ENCODE measurements around the gene PLCL1.

The PLCL1 gene

GRCh38 chr2:198077477-198077876 is 273.1 kb downstream of the PLCL1 start:
- Histone ChIP-seq H3K4me3 (no peak overlapping the region), H3K27ac (no peak overlapping the region)

DNA sequence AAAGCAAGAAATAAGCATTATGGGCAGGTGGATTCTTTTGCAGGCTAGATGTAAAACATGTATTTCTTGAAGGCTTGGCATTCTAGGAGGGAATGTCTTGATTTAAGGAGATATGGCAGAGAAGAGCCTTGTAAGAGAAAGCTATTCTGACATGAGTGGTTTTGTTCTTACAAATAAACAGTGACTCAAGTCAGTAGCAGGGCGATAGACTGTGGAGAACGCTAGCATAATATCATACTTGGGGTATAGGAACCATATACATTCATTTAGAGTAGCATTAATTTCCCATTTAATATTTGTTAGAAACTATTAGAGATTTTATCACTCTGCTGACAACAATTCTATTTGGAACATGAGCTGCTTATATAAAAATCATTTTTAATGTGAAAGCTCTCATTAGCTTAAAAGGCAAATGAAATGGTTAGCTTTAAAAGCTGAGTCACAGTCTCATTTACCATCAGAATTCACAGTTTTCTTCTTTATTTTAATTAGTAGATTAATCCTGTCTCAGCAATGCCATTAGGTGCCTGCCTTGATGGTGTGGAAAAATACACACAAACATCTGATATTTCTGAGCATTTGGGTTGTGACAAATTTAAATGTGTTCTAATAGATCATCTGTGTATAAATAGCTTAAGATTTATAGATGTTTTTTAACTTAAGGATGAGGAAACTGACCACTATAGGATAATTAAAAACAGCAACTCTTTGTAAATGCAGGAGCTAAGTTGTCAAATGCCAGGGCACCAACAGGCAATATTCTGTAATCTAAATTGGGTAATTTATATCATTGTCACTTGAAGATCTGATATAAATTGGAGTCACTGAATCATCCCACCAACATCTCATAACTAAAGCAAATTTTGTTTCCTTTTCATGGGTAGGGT is 276.7 kb downstream of the PLCL1 start:
- H3K27ac ChIP-seq = no peak overlapping the region

DNA sequence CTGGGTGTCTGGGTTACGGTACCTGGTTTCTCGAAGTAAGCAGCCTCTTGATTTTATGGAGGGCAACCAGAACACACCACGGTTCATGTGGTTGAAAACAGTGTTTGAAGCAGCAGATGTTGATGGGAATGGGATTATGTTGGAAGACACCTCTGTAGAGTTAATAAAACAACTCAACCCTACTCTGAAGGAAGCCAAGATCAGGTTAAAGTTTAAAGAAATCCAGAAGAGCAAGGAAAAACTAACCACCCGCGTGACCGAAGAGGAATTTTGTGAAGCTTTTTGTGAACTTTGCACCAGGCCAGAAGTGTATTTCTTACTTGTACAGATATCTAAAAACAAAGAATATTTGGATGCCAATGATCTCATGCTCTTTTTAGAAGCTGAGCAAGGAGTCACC is 279.8 kb downstream of the PLCL1 start:
- no peak overlapping the region for H3K4me3 ChIP-seq
- H3K27ac ChIP-seq = no peak overlapping the region

More for the DNA sequence above, 276.7 kb downstream of the PLCL1 start:
- H3K4me3 ChIP-seq = no peak overlapping the region

DNA sequence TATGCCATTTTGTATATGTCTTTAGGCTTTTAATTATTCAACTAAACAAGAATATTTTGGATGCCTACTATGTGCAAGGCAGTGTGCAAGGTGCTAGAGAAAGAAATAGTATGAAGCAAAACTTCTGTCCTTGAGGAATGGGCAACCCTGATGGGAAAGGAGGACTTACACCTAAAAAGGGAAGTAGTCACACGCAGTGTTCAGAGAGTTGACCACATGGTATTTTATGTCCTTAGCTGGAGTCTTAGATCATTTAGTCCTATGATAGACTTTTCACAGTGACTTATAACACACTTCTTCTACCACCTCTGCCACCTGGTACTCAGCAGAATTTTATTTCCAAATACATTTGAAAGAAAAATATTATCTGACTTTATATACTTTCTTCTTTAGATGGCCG is 291.6 kb downstream of the PLCL1 start:
- H3K27ac ChIP-seq = no peak overlapping the region
- no peak overlapping the region for H3K4me3 ChIP-seq

DNA sequence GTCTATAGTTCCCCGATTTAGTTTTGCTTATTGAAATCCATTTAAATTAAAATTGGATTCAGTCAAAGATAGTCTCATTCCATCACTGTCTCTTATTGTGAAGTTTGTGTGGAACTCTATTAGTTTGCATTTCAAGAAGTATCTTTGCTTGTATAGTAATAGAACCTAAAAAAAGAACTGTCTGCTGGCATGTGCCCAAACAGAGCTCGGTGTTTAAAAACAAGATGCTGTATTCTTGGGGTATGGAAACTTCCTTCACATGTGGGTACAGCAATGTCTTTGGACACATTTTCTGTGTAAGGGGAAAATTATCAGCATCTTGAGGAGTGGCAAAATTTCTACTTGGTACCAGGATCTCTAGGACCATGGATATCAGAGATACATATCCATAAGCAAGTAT is 292.6 kb downstream of the PLCL1 start:
- Histone ChIP-seq H3K27ac (no peak overlapping the region), H3K4me3 (no peak overlapping the region)

GRCh38 chr2:198097630-198098029 is 293.2 kb downstream of the PLCL1 start:
- H3K27ac ChIP-seq = no peak overlapping the region
- H3K4me3 ChIP-seq = no peak overlapping the region

DNA sequence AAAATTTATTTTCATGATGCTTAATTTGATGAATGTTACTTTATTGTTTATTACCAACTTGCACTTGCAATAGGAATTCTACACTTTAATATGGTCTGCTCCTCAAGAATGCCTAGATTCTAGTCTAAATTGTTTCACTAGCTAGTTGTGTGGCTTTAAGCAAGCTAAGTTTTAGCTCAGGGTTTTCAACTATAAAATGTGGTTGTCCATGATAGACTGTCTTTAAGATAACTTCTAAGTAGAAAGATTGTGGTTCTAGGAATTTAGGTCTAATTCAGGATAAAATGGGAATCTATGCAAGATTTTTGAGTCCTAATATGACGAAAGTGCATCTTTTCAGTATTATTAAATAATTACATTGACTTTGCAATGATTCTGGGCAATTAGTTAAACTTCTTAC is 294.0 kb downstream of the PLCL1 start:
- Histone ChIP-seq H3K4me3 (no peak overlapping the region), H3K27ac (no peak overlapping the region)

GRCh38 chr2:198098918-198099317 is 294.5 kb downstream of the PLCL1 start:
- Histone ChIP-seq H3K27ac (no peak overlapping the region), H3K4me3 (no peak overlapping the region)

DNA sequence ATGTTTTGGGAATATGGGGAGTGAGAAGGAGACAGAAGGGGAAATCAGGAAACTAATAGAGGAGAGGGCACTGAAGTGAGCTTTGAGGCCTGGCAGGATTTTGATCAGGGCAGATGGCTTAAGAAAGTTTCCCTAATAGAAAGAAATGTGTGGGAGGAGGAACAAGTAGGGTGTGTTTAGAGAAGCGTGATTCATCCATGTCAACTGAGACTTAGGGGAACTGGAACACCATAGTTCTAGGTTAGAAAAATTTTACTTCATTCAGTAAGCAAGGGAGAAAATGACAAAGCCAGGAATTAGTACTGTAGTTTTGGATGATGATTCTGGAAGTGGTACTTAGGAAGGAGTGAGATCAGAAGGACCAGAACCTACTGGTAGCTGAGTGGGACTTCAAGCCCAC is 296.0 kb downstream of the PLCL1 start:
- Histone ChIP-seq H3K27ac (peak overlapping the region in 2 of 21 experiments; percentile 19 to 27), H3K4me3 (no peak overlapping the region)

- H3K27ac ChIP-seq = no peak overlapping the region
- H3K4me3 ChIP-seq = no peak overlapping the region
These were observed 297.3 kb downstream of the PLCL1 start for GRCh38 chr2:198101688-198102087.

GRCh38 chr2:198102120-198102519 is 297.7 kb downstream of the PLCL1 start:
- Histone ChIP-seq H3K4me3 (no peak overlapping the region), H3K27ac (no peak overlapping the region)

GRCh38 chr2:198102856-198103255 is 298.5 kb downstream of the PLCL1 start:
- Histone ChIP-seq H3K27ac (no peak overlapping the region), H3K4me3 (no peak overlapping the region)

GRCh38 chr2:198106621-198107385 is 302.4 kb downstream of the PLCL1 start:
- no peak overlapping the region for H3K27ac ChIP-seq
- H3K4me3 ChIP-seq = no peak overlapping the region

- H3K27ac ChIP-seq = no peak overlapping the region
These were observed 308.9 kb downstream of the PLCL1 start for GRCh38 chr2:198113316-198113715.

GRCh38 chr2:198114064-198114463 is 309.7 kb downstream of the PLCL1 start:
- Histone ChIP-seq H3K4me3 (no peak overlapping the region), H3K27ac (no peak overlapping the region)

More at GRCh38 chr2:198113316-198113715, 308.9 kb downstream of the PLCL1 start:
- no peak overlapping the region for H3K4me3 ChIP-seq

DNA sequence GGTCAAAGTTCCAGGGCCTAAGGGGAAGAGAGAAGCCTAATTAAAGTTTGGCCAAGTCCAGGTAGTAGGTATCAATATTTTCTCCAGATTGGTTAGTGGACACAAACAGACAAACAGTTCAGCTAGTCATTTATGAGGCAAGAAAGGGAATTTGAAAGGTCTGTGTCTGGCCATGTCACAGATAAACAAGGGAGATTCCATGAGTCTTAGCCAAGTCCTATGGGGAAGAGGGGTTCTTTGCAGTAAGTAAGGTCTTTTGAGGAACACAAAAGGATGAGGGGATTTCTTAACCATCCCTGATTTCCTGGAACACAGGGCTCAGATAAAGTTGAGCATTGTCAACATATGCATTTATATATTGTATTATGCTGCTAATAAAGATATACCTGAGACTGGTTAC is 310.8 kb downstream of the PLCL1 start:
- Histone ChIP-seq H3K4me3 (no peak overlapping the region), H3K27ac (no peak overlapping the region)

DNA sequence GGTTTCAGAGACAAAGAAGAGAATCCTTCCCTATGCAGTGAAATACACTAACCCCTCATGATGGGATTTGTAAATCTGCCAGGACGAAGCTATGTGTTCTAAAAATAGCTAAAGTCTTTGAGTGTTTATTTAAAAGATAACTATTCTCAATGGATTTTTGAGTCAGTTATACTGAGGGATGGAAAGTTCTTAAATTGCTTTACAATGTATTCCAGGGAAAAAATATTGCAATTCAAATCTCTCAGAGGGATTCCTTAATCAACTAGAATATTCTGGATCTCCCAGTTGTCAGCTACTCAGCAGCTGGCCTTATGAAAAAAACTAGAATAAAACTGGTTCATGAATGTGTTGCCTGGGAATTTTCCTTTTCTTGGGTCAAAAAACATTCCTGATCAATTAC is 312.4 kb downstream of the PLCL1 start:
- Histone ChIP-seq H3K27ac (no peak overlapping the region), H3K4me3 (no peak overlapping the region)

DNA sequence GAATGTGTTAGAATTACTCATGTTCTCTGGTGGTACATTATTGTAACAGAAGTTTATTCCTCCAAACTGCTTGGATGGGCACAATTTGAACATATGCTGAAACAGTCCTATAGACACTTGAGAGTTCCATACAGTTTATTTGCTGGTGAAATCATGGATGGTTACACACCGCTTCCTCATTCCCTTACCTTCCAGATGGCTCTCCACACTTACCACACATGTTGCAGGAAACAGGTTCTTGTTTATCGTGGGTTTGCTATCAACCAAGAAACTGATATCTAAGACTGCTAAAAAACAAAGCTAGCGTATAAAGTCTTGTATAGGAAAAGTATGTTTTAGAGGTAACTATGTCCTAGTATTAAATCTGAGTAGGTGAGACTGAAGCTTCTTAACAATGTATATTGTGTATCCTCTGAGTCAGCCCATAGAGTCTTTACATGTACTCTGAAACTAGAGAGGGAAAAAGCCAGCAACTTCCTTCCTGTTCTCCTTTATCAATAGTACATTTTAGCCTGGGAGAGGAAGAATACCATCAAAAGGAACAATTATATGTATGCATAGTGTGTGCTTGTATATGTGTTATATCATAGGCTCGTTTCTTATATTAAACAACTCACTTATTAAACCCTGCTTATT is 313.1 kb downstream of the PLCL1 start:
- Histone ChIP-seq H3K27ac (no peak overlapping the region), H3K4me3 (no peak overlapping the region)

- Histone ChIP-seq H3K4me3 (no peak overlapping the region), H3K27ac (no peak overlapping the region)
These were observed 323.2 kb downstream of the PLCL1 start for GRCh38 chr2:198127627-198128026.

- Histone ChIP-seq H3K27ac (no peak overlapping the region), H3K4me3 (no peak overlapping the region)
These were observed 325.2 kb downstream of the PLCL1 start for GRCh38 chr2:198129609-198130008.
